IMR-90 (cell line): ENCODE results near the gene KLHL42. TPM values are rescaled to one million over a fixed set of nuclear protein-coding genes. Genes with fewer than 3 reads are reported as not detected.

Source experiments
- ATAC-seq: fragments of 200-7000 bp; cut with Tn5 transposase; 2 replicates; pipeline ENCODE4 v1.9.1; 2020; ENCODE audit warnings: low read depth, mild to moderate bottlenecking, moderate library complexity
- BruUV-seq: library from RNA; stranded (reverse); fragments of 400-500 nt; replicated peaks from 2 replicates; lab custom pipeline; 2021; lab: Mats Ljungman, UMichigan
- CTCF ChIA-PET: fragments of 300-600 bp; formaldehyde crosslinking; extraction: SDS; loops from one replicate; lab custom pipeline; 2021; ENCODE audit warnings: antibody characterized with exemption; lab: Yijun Ruan, JAX
- POLR2A ChIA-PET: fragments of 300-600 bp; sonication (Branson Sonifier 250); formaldehyde crosslinking; loops from one replicate; lab custom pipeline; 2022; ENCODE audit warnings: antibody characterized with exemption; ENCODE audit not compliant: unreplicated experiment; lab: Charles Lee
- DNase-seq: peaks from one replicate; pipeline ENCODE4 v3.0.0; 2013
- H2AFZ ChIP-seq: replicated peaks from 2 replicates; pipeline ENCODE3; 2013; ENCODE audit warnings: low read length, mild to moderate bottlenecking; ENCODE audit not compliant: poor library complexity
- H2AK5ac ChIP-seq: 2 replicates; pipeline ENCODE4 v1.6.1; 2013; ENCODE audit warnings: low read depth, low read length, inconsistent platforms
- H2AK9ac ChIP-seq: replicated peaks from 2 replicates; pipeline ENCODE3; 2013; ENCODE audit warnings: mild to moderate bottlenecking, low read depth, low read length, moderate library complexity; ENCODE audit not compliant: poor library complexity
- H2BK120ac ChIP-seq: 2 replicates; pipeline ENCODE4 v1.6.1; 2013; ENCODE audit warnings: low read depth, low read length, inconsistent platforms
- H2BK15ac ChIP-seq: 3 replicates; pipeline ENCODE4 v1.6.1; 2013; ENCODE audit warnings: low read depth, low read length, inconsistent platforms
- H2BK20ac ChIP-seq: 2 replicates; pipeline ENCODE4 v1.6.1; 2013; ENCODE audit warnings: low read depth, mild to moderate bottlenecking, inconsistent platforms, low read length, moderate library complexity
- H2BK5ac ChIP-seq: 2 replicates; pipeline ENCODE4 v1.6.1; 2013; ENCODE audit warnings: mild to moderate bottlenecking, low read depth, low read length, inconsistent platforms; ENCODE audit not compliant: poor library complexity, severe bottlenecking
- H3K14ac ChIP-seq: replicated peaks from 2 replicates; pipeline ENCODE4 v1.6.1; 2013; ENCODE audit warnings: low read depth, low read length, inconsistent platforms
- H3K18ac ChIP-seq: 2 replicates; pipeline ENCODE4 v1.6.1; 2013; ENCODE audit warnings: low read depth, low read length, control low read depth
- H3K23ac ChIP-seq: 2 replicates; pipeline ENCODE4 v1.6.1; 2013; ENCODE audit warnings: low read depth, low read length, inconsistent platforms
- H3K27ac ChIP-seq: 2 replicates; pipeline ENCODE4 v1.5.1; 2013; ENCODE audit warnings: mild to moderate bottlenecking, control low read depth, low read length; ENCODE audit not compliant: insufficient read depth
- H3K27me3 ChIP-seq: 2 replicates; pipeline ENCODE4 v1.6.1; 2013; ENCODE audit warnings: low read length; ENCODE audit not compliant: control insufficient read depth, insufficient read depth
- H3K36me3 ChIP-seq: 2 replicates; pipeline ENCODE4 v1.6.1; 2013; ENCODE audit warnings: low read length, mixed read lengths; ENCODE audit not compliant: control insufficient read depth, insufficient read depth
- H3K4ac ChIP-seq: 2 replicates; pipeline ENCODE4 v1.6.1; 2013; ENCODE audit warnings: low read depth, low read length, inconsistent platforms
- H3K4me1 ChIP-seq: 2 replicates; pipeline ENCODE4 v1.6.1; 2013; ENCODE audit warnings: low read length, mixed read lengths; ENCODE audit not compliant: control insufficient read depth, insufficient read depth
- H3K4me2 ChIP-seq: 2 replicates; pipeline ENCODE4 v1.6.1; 2013; ENCODE audit warnings: low read depth, mild to moderate bottlenecking, control low read depth, low read length, moderate library complexity
- H3K4me3 ChIP-seq: 2 replicates; pipeline ENCODE4 v1.5.1; 2013; ENCODE audit warnings: low read depth, mild to moderate bottlenecking, control low read depth, low read length, moderate library complexity; ENCODE audit not compliant: insufficient read depth
- H3K56ac ChIP-seq: 2 replicates; pipeline ENCODE4 v1.6.1; 2013; ENCODE audit warnings: low read length, inconsistent platforms; ENCODE audit not compliant: insufficient read depth; ENCODE audit errors: extremely low read depth
- H3K79me1 ChIP-seq, 2 experiments: 2 replicates each; pipeline ENCODE4 v1.6.1; 2013; ENCODE audit warnings: low read length in 2 of 2, inconsistent platforms in 1 of 2, low read depth in 1 of 2
- H3K9ac ChIP-seq: 2 replicates; pipeline ENCODE4 v1.6.1; 2013; ENCODE audit warnings: low read depth, low read length, control low read depth
- H3K9me1 ChIP-seq: 2 replicates; pipeline ENCODE4 v1.6.1; 2013; ENCODE audit warnings: low read length, inconsistent platforms; ENCODE audit not compliant: insufficient read depth
- H3K9me3 ChIP-seq: 2 replicates; pipeline ENCODE4 v1.6.1; 2013; ENCODE audit warnings: low read length; ENCODE audit not compliant: control insufficient read depth, insufficient read depth
- H4K20me1 ChIP-seq: 2 replicates; pipeline ENCODE4 v1.6.1; 2013; ENCODE audit warnings: low read length, inconsistent platforms; ENCODE audit not compliant: insufficient read depth
- H4K5ac ChIP-seq: 2 replicates; pipeline ENCODE4 v1.6.1; 2013; ENCODE audit warnings: mild to moderate bottlenecking, low read depth, low read length, control low read depth
- H4K8ac ChIP-seq, 2 experiments: 2 replicates each; pipeline ENCODE4 v1.6.1; 2013; ENCODE audit warnings: low read depth in 2 of 2, low read length in 2 of 2, control low read depth in 1 of 2, inconsistent platforms in 1 of 2
- H4K91ac ChIP-seq: 2 replicates; pipeline ENCODE4 v1.6.1; 2013; ENCODE audit warnings: low read depth, low read length, inconsistent platforms; ENCODE audit not compliant: insufficient read depth
- BHLHE40 ChIP-seq: fragments of 150-350 bp; IDR thresholded peaks from 2 replicates; pipeline ENCODE4 v1.6.1; 2016; ENCODE audit warnings: mild to moderate bottlenecking, low read depth, low read length
- CEBPB ChIP-seq: IDR thresholded peaks from 2 replicates; pipeline ENCODE4 v1.6.1; 2012; ENCODE audit warnings: low read depth, low read length, improper control_type of control experiment
- CHD1 ChIP-seq: IDR thresholded peaks from 2 replicates; pipeline ENCODE4 v1.6.1; 2012; ENCODE audit warnings: low read depth, low read length, improper control_type of control experiment
- CTCF ChIP-seq: conservative IDR thresholded peaks from 2 replicates; pipeline ENCODE4 v1.5.1; 2012; ENCODE audit warnings: mild to moderate bottlenecking, low read depth, low read length, improper control_type of control experiment
- ELK1 ChIP-seq: fragments of 150-350 bp; IDR thresholded peaks from 2 replicates; pipeline ENCODE4 v1.6.1; 2016; ENCODE audit warnings: low read depth, mild to moderate bottlenecking, low read length, moderate library complexity, borderline replicate concordance
- FOS ChIP-seq: fragments of 150-350 bp; IDR thresholded peaks from 2 replicates; pipeline ENCODE4 v1.6.1; 2016; ENCODE audit warnings: low read depth, low read length
- MAFK ChIP-seq: IDR thresholded peaks from 2 replicates; pipeline ENCODE4 v1.6.1; 2012; ENCODE audit warnings: low read depth, low read length, improper control_type of control experiment
- MAZ ChIP-seq: IDR thresholded peaks from 2 replicates; pipeline ENCODE4 v1.6.1; 2012; ENCODE audit warnings: low read depth, mild to moderate bottlenecking, low read length, improper control_type of control experiment, moderate library complexity, borderline replicate concordance
- MXI1 ChIP-seq: IDR thresholded peaks from 2 replicates; pipeline ENCODE4 v1.6.1; 2012; ENCODE audit warnings: low read depth, mild to moderate bottlenecking, low read length, moderate library complexity, borderline replicate concordance
- NFE2L2 ChIP-seq: fragments of 150-350 bp; IDR thresholded peaks from 2 replicates; pipeline ENCODE4 v1.6.1; 2016; ENCODE audit warnings: low read depth, mild to moderate bottlenecking, low read length
- POLR2A ChIP-seq: IDR thresholded peaks from 2 replicates; pipeline ENCODE4 v1.6.1; 2012; ENCODE audit warnings: mild to moderate bottlenecking, low read depth, low read length
- RAD21 ChIP-seq: IDR thresholded peaks from 2 replicates; pipeline ENCODE4 v1.6.1; 2012; ENCODE audit warnings: low read length, improper control_type of control experiment
- RCOR1 ChIP-seq: IDR thresholded peaks from 2 replicates; pipeline ENCODE4 v1.6.1; 2012; ENCODE audit warnings: mild to moderate bottlenecking, low read length, improper control_type of control experiment; ENCODE audit not compliant: insufficient replicate concordance
- RFX5 ChIP-seq: IDR thresholded peaks from 2 replicates; pipeline ENCODE4 v1.8.0; 2012; ENCODE audit warnings: low read depth, mild to moderate bottlenecking, low read length, moderate library complexity
- SMC3 ChIP-seq: fragments of 150-350 bp; IDR thresholded peaks from 2 replicates; pipeline ENCODE4 v1.6.1; 2016; ENCODE audit warnings: low read depth, mild to moderate bottlenecking, antibody characterized with exemption, low read length, moderate library complexity
- USF2 ChIP-seq: fragments of 150-350 bp; IDR thresholded peaks from 2 replicates; pipeline ENCODE4 v1.6.1; 2017; ENCODE audit warnings: mild to moderate bottlenecking, antibody characterized with exemption, low read length, low read depth
- WGBS, 2 experiments: methylation state at CpG; one replicate each; pipeline versions ENCODE4 v1.1.5 to v1.1.7; 2013; ENCODE audit warnings: missing lambda C conversion rate in 2 of 2; ENCODE audit not compliant: insufficient read length in 1 of 2; ENCODE audit errors: extremely low coverage in 2 of 2; 5-methylcytosine and 5-hydroxymethylcytosine counted together
- dilution Hi-C: fragments of 300-500 bp; cut with HindIII; formaldehyde crosslinking; loops from one replicate; pipeline ENCODE4 v1.14.3; 2018; ENCODE audit warnings: low sequenced_read_pairs; ENCODE audit not compliant: unreplicated experiment
- in situ Hi-C: fragments of 300-500 bp; cut with MboI; formaldehyde crosslinking; loops from 3 replicates; pipeline ENCODE4 v1.14.3; 2019; ENCODE audit warnings: low sequenced_read_pairs, inconsistent platforms, mixed read lengths
- intact Hi-C: fragments of 100-400 bp; cut with micrococcal nuclease; formaldehyde crosslinking; loops from 2 replicates; pipeline ENCODE4 v1.10.0; 2022
- polyA plus RNA-seq, 3 experiments: library from polyadenylated mRNA; depleted of rRNA; stranded (reverse); fragments of >200 nt; gene quantifications; 2 replicates each; pipeline ENCODE4 v1.2.3, GENCODE V29; 2012; ENCODE audit warnings: low replicate concordance in 1 of 3
- total RNA-seq: library from RNA; depleted of rRNA; stranded (reverse); fragments of >200 nt; gene quantifications from 2 replicates; pipeline ENCODE4 v1.2.3, GENCODE V29; 2012

The KLHL42 gene
- total and polyA plus RNA-seq, 2 of the 4 experiments (the other 2 are of a cell fraction), result 16.7 to 28.3 TPM

DNA sequence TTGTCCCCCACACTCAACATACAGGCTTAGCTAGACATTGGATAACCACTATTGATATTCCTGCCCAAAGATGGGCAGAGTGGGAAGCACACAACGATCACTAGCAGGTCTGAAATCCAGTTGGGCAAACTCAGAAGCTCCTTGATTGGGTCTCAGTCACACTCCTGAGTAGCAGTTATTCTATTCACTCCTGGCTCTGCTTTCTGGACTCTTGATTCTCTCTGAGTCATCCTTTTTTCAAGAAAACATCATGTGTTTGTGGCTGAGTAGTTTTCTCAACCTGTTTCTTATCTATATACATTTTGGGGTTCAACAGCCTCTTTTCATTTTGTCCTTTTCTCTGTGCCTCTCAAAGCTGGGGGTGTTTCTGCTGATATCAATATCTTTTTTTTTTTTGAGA is 46.0 kb downstream of the KLHL42 start:
- Histone ChIP-seq H2AK9ac (no peak overlapping the region), H4K91ac (no peak overlapping the region), H2AK5ac (no peak overlapping the region), H4K20me1 (0 out of 2 replicates have a peak, but pooled peaks cover 3% of the 10 kb centered on the region), H3K14ac (no peak overlapping the region), H3K4me1 (0 out of 2 replicates have a peak, but pooled peaks cover 2% of the 10 kb centered on the region), H3K23ac (no peak overlapping the region), H3K4me2 (no peak overlapping the region), H3K4me3 (no peak overlapping the region), H4K8ac (no peak overlapping the region), H2AFZ (no peak overlapping the region), H2BK20ac (no peak overlapping the region), H3K9me3 (no peaks in the 10 kb centered on the region), H3K4ac (no peak overlapping the region), H4K5ac (no peak overlapping the region), H3K27me3 (no peaks in the 10 kb centered on the region), H3K18ac (no peak overlapping the region), H3K56ac (no peak overlapping the region), H3K79me1 (no peaks in the 10 kb centered on the region), H2BK15ac (no peak overlapping the region), H2BK120ac (no peak overlapping the region), H2BK5ac (no peak overlapping the region), H3K36me3 (no peaks in the 10 kb centered on the region), H3K27ac (no peak overlapping the region), H3K9me1 (no peaks in the 10 kb centered on the region), H3K9ac (no peak overlapping the region)
- TF ChIP-seq MAZ (no peak), POLR2A (no peak), MXI1 (no peak), CTCF (no peak), RFX5 (no peak), CEBPB (no peak), SMC3 (no peak), BHLHE40 (no peak), RAD21 (no peak), ELK1 (no peak), RCOR1 (no peak), NFE2L2 (no peak), MAFK (no peak), FOS (no peak), USF2 (no peak), CHD1 (no peak)
- peak; percentile 47 for DNase-seq
- in situ Hi-C loops, result no loop called here
- ATAC-seq, result no peak
- 71% methylated on average over 1 of the region's 1 CpG; no CpG with 5 or more reads in 1 of the 2 experiments for WGBS, 2 experiments
- no TSS peak for BruUV-seq
- ChIA-PET CTCF (interaction anchor here (0.6 kb wide), 1 partner anchor 176 kb away, joined by 3 read pairs; no protein-coding TSS in a partner anchor), POLR2A (no interaction called here)
- intact Hi-C loops, result no loop called here
- dilution Hi-C loops, result no loop called here
